Parathyroid adenoma (tissue), 2 donors: Measurements from ENCODE around the gene PRR7.

ENCODE experiments used
- H2AFZ ChIP-seq: fragments of 300-600 bp; sonication (generic); one replicate; pipeline ENCODE4 v1.7.0; 2017; ENCODE audit warnings: antibody characterized with exemption, mild to moderate bottlenecking
- H3K27ac ChIP-seq: fragments of 300-600 bp; sonication (generic); one replicate; pipeline ENCODE4 v1.7.0; 2017
- H3K27me3 ChIP-seq: fragments of 300-600 bp; sonication (generic); one replicate; pipeline ENCODE4 v1.7.0; 2017; ENCODE audit warnings: low read length; ENCODE audit not compliant: control insufficient read depth, insufficient read depth
- H3K36me3 ChIP-seq: fragments of 300-600 bp; sonication (generic); one replicate; pipeline ENCODE4 v1.7.0; 2017; ENCODE audit warnings: low read length; ENCODE audit not compliant: control insufficient read depth, insufficient read depth
- H3K4me1 ChIP-seq: fragments of 300-600 bp; sonication (generic); one replicate; pipeline ENCODE4 v1.7.0; 2017; ENCODE audit warnings: control low read depth
- H3K4me2 ChIP-seq: fragments of 300-600 bp; sonication (generic); one replicate; pipeline ENCODE4 v1.7.0; 2017; ENCODE audit warnings: low read length
- H3K4me3 ChIP-seq: fragments of 300-600 bp; sonication (generic); one replicate; pipeline ENCODE4 v1.7.0; 2017; ENCODE audit warnings: low read depth, low read length
- H3K79me2 ChIP-seq: fragments of 300-600 bp; sonication (generic); one replicate; pipeline ENCODE4 v1.7.0; 2017; ENCODE audit warnings: control low read depth
- H3K9ac ChIP-seq: fragments of 300-600 bp; sonication (generic); one replicate; pipeline ENCODE4 v1.7.0; 2017; ENCODE audit warnings: mild to moderate bottlenecking
- H3K9me3 ChIP-seq: fragments of 300-600 bp; sonication (generic); one replicate; pipeline ENCODE4 v1.7.0; 2017; ENCODE audit warnings: low read length; ENCODE audit not compliant: control insufficient read depth
- TF ChIP-seq, protein P1 (sequence below): fragments of 300-600 bp; sonication (generic); IDR thresholded peaks from one replicate; pipeline ENCODE4 v1.7.0; 2017; ENCODE audit warnings: antibody characterized with exemption, mild to moderate bottlenecking
- donor health status: primary hyperparathyroidism.

Gene PRR7

DNA sequence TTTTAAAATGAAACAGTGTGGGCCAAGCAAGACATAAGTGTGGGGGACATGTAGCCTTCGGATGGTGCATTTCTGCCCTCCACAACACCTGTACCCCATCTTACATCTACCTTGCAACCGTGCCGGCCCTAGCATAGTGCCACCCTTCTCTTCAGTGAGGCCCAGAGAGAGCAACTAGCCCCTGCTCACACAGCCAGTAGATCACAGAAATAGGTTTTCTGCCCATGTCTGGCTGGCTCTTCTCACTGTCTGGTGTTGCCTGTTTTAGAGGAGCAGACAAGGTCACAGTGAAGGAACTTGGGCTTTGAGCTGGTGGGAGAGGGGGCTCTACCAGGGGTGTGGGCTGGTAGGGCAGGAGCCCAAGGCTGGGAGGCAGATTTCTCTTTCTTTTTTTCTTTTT lies 39.6 kb downstream of the PRR7 start:
- Histone ChIP-seq H3K9ac (no peak overlapping the region), H2AFZ (no peak overlapping the region), H3K4me2 (no peak overlapping the region), H3K4me1 (no peaks in the 10 kb centered on the region), H3K27ac (no peak overlapping the region), H3K36me3 (no peaks in the 10 kb centered on the region), H3K9me3 (no peaks in the 10 kb centered on the region), H3K27me3 (no peaks in the 10 kb centered on the region), H3K4me3 (no peak overlapping the region), H3K79me2 (no peaks in the 10 kb centered on the region)
- TF ChIP-seq, protein P1, sequence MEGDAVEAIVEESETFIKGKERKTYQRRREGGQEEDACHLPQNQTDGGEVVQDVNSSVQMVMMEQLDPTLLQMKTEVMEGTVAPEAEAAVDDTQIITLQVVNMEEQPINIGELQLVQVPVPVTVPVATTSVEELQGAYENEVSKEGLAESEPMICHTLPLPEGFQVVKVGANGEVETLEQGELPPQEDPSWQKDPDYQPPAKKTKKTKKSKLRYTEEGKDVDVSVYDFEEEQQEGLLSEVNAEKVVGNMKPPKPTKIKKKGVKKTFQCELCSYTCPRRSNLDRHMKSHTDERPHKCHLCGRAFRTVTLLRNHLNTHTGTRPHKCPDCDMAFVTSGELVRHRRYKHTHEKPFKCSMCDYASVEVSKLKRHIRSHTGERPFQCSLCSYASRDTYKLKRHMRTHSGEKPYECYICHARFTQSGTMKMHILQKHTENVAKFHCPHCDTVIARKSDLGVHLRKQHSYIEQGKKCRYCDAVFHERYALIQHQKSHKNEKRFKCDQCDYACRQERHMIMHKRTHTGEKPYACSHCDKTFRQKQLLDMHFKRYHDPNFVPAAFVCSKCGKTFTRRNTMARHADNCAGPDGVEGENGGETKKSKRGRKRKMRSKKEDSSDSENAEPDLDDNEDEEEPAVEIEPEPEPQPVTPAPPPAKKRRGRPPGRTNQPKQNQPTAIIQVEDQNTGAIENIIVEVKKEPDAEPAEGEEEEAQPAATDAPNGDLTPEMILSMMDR, result no peak

DNA sequence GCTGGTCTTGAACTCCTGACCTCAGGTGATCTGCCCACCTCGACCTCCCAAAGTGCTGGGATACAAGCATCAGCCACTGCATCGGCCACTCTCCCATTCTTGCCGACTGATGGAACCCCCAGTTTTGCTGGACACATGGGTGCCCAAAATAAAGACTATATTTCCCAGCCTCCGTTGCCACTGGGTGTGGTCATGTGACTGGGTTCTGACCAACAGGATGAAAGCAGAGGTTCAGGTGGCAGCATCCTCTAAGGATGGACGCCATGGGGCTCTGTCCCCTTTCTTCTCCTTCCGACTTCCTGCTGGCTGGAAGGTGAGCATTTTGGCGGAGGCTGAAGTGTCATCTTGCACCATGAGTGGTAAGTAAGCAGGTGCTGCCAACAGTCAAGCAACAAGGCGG lies 40.5 kb downstream of the PRR7 start:
- no peak overlapping the region for H3K4me3 ChIP-seq
- no peak overlapping the region for H3K27ac ChIP-seq
- no peaks in the 10 kb centered on the region for H3K9me3 ChIP-seq
- H2AFZ ChIP-seq, result no peak overlapping the region
- no peaks in the 10 kb centered on the region for H3K79me2 ChIP-seq
- H3K4me2 ChIP-seq, result no peak overlapping the region
- no peaks in the 10 kb centered on the region for H3K4me1 ChIP-seq
- no peaks in the 10 kb centered on the region for H3K27me3 ChIP-seq
- H3K9ac ChIP-seq, result no peak overlapping the region
- TF ChIP-seq, protein P1, result no peak
- H3K36me3 ChIP-seq, result no peaks in the 10 kb centered on the region

DNA sequence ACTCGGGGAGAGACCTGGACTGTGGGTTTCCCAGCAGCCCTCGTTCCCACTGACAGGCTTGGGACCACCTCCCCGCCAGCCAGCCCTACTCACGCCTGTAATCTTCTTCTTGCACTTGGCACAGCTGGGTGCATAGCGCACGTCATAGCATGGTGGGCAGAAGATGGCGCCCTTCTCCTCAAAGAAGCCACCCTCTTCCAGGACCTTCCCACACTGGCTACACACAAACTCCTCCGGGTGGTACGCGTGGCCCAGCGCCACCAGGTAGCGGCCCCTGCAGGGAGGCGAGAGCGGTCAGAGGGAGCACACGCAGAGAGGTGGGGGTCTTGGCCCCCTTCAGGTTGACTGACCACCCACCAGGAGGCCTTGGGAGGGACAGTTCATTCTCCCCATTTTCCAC lies 41.4 kb downstream of the PRR7 start:
- no peak overlapping the region for H3K9ac ChIP-seq
- H3K27me3 ChIP-seq, result no peaks in the 10 kb centered on the region
- H3K9me3 ChIP-seq, result no peaks in the 10 kb centered on the region
- no peak overlapping the region for H2AFZ ChIP-seq
- H3K4me2 ChIP-seq, result no peak overlapping the region
- TF ChIP-seq, protein P1, result no peak
- no peak overlapping the region for H3K4me3 ChIP-seq
- H3K27ac ChIP-seq, result no peak overlapping the region
- H3K79me2 ChIP-seq, result no peaks in the 10 kb centered on the region
- H3K4me1 ChIP-seq, result peaks cover 4% of the 10 kb centered on the region
- no peaks in the 10 kb centered on the region for H3K36me3 ChIP-seq

DNA sequence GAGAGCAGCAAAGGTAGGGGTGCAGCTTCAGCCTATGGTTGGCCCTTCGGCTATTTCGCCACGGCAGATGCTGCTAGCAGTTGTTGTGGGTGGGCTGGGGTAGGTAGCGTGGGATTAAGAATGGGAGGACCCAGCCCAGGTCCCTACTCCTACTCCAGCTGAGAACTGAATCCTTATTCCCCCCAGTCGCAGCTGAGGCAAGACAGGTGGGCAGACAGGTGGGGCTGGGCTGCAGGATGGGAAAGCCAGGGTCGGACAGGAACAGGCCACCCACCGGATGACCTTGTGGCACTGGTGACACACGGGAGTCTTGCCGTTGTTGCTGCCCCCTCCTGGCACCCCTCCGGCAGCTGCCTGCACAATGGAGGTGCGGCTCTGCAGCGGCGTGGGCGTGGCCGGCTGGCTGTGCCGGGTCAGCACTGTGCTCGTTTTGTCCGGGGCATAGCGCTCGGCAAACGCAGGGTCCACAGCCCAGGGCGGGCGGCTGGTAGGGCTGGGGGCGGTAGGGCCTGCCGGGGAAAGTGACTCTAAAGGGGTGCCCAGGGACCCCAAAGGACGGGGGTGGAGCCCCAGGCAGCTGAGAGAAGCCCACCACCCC lies 42.6 kb downstream of the PRR7 start:
- Histone ChIP-seq H3K27ac (no peak overlapping the region), H3K79me2 (no peaks in the 10 kb centered on the region), H3K4me2 (no peak overlapping the region), H3K36me3 (no peaks in the 10 kb centered on the region), H3K27me3 (no peaks in the 10 kb centered on the region), H3K4me3 (no peak overlapping the region), H3K9me3 (no peaks in the 10 kb centered on the region), H3K4me1 (peaks cover 15% of the 10 kb centered on the region), H2AFZ (no peak overlapping the region), H3K9ac (no peak overlapping the region)
- TF ChIP-seq, protein P1, result no peak

DNA sequence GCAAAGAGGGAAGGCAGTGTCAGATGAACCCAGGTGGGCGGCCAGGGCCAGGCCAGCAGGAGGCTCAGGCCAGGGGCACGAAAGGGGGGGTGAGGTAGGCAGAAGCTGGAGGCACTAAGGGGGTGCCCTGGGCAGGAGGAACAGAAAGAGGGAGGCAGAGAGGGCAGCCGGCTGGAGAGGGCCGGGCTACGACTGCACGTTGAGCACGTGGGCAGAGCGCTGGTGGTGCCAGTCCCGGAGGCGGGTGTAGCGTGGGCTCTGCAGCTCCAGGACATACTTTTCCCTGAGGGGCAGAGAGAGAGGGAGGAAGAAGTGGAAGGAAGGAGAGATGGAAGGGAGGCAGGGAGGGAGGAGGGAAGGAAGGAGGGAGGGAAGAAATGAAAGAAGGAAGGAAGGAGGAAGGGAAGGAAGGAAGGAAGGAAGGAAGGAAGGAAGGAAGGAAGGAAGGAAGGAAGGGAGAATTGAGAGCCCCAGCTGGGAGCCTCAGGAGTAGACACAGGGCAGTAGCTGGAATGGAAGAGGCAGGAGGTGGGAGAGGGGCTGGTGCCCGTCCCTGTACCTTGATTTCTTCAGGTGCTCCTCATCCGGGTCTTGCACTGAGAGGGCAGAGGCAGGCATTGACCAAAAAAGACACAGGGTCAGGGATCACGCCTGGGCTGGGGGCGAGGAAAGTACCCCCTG lies 43.8 kb downstream of the PRR7 start:
- H3K27ac ChIP-seq, result no peak overlapping the region
- peaks cover 15% of the 10 kb centered on the region for H3K4me1 ChIP-seq
- no peak overlapping the region for H3K9ac ChIP-seq

More for the DNA sequence above, 43.8 kb downstream of the PRR7 start:
- no peak overlapping the region for H2AFZ ChIP-seq
- H3K9me3 ChIP-seq, result no peaks in the 10 kb centered on the region
- H3K79me2 ChIP-seq, result no peaks in the 10 kb centered on the region
- H3K27me3 ChIP-seq, result no peaks in the 10 kb centered on the region
- no peak overlapping the region for H3K4me3 ChIP-seq
- H3K36me3 ChIP-seq, result no peaks in the 10 kb centered on the region
- H3K4me2 ChIP-seq, result no peak overlapping the region
- TF ChIP-seq, protein P1, result no peak
